GM12864 (cell line): ENCODE data around the gene SYNE1.

ENCODE experiments used
- DNase-seq: peaks from one replicate; pipeline ENCODE4 v3.0.0-alpha.2; 2011; ENCODE audit warnings: low read depth
- H3K4me3 ChIP-seq: 2 replicates; pipeline ENCODE4 v1.5.1; 2011; ENCODE audit warnings: mild to moderate bottlenecking, low read depth, low read length, control low read depth
- TF ChIP-seq, protein P1 (sequence below): IDR thresholded peaks from 2 replicates; pipeline ENCODE4 v1.5.1; 2011; ENCODE audit warnings: low read depth, mild to moderate bottlenecking, moderate library complexity, low read length, control low read depth, inconsistent platforms; ENCODE audit errors: missing control alignments

SYNE1 gene

DNA sequence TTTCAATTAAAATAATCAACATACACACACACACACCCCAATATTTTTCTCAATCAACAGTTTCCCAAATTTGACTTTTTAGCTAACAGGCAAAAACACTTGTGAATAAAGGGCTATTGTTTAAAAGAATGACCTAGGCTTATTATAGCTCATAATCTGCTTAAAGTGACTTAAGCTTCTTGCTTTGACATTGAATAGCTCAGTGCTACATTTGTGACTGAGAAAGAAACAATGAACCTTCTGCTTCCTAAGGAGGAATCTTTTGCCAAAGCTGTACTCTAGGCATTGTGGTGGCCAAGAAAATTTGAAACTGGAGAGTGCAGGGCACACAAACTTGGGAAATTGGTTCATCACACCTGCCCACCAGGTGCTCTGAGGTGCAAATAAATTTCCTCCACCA lies 282.0 kb downstream of the SYNE1 start:
- no peak for DNase-seq
- H3K4me3 ChIP-seq = no peak overlapping the region
- TF ChIP-seq, protein P1, sequence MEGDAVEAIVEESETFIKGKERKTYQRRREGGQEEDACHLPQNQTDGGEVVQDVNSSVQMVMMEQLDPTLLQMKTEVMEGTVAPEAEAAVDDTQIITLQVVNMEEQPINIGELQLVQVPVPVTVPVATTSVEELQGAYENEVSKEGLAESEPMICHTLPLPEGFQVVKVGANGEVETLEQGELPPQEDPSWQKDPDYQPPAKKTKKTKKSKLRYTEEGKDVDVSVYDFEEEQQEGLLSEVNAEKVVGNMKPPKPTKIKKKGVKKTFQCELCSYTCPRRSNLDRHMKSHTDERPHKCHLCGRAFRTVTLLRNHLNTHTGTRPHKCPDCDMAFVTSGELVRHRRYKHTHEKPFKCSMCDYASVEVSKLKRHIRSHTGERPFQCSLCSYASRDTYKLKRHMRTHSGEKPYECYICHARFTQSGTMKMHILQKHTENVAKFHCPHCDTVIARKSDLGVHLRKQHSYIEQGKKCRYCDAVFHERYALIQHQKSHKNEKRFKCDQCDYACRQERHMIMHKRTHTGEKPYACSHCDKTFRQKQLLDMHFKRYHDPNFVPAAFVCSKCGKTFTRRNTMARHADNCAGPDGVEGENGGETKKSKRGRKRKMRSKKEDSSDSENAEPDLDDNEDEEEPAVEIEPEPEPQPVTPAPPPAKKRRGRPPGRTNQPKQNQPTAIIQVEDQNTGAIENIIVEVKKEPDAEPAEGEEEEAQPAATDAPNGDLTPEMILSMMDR = no peak

DNA sequence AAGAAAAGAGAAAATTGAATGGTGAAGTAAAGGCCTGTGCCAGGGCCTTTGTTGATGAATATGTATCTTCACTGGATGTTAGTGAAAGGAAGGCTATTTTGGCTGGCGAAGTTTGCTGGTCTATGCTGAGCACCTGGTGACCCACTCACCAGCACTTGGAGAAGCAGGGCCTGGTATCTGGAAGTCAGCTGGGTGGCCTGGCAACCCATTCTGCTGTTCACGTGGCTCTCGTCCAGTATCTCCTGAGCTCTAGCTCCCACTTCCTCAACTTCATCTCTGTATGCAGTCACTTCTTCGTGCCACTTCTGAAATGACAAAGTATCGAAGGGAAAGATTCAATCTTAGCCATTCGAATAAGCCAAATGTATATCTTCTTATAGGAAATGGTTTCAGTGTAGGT lies 283.7 kb downstream of the SYNE1 start:
- no peak for DNase-seq
- TF ChIP-seq, protein P1 = no peak
- no peak overlapping the region for H3K4me3 ChIP-seq

DNA sequence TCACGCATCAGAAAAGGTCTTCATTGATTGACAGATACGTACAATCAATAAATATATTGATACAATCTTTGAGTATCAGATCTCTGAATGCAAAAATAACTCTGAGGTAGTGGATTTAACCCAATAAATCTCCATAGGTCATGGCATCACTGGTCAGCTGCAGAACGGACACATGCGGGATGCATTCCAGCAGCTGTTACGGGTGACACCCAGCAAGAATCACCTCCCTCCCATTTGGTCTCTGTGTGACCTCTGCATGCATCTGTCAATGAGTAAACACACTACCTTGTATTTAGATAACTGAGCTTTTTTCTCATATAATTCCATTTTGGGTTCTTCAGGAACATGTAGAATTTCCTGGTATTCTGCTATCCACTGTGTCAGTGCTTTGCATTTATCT lies 285.4 kb downstream of the SYNE1 start:
- TF ChIP-seq, protein P1 = no peak
- no peak overlapping the region for H3K4me3 ChIP-seq
- no peak for DNase-seq

DNA sequence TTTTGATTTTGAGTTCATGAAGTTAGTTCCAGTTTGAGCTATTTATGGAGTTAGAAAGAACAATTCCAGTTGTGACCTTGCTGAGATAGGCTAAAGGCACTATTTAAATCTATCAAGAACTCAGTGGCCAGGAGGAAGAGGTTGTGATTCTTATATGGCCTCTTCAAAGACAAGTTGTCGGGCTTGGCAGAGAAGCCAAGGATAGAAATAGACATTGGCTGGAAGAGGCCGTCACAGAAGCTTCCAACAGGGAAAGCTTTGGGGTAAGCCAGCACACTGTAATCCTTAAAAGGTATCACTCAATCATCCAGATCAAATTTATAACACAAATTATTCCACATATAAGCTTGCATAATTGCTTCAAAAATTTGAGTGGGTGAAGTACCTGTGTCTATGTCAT lies 286.1 kb downstream of the SYNE1 start:
- DNase-seq = no peak
- TF ChIP-seq, protein P1 = no peak
- H3K4me3 ChIP-seq = no peak overlapping the region

DNA sequence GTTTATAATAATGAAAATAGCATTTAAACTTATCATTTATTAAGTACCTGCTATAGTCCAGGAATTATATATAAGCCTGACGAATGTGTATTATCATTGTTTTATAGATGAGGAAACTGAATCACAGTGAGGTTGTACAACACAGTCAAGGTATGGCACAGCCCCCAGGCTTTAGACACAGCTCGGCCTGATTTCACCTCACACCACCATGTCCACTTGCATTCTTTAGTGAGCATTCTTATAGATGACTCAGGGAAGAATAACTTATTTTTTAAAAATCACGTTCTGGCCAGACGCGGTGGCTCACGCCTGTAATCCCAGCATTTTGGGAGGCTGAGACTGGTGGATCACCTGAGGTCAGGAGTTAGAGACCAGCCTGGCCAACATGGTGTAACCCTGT lies 289.0 kb downstream of the SYNE1 start:
- DNase-seq = no peak
- no peak overlapping the region for H3K4me3 ChIP-seq
- TF ChIP-seq, protein P1 = no peak

DNA sequence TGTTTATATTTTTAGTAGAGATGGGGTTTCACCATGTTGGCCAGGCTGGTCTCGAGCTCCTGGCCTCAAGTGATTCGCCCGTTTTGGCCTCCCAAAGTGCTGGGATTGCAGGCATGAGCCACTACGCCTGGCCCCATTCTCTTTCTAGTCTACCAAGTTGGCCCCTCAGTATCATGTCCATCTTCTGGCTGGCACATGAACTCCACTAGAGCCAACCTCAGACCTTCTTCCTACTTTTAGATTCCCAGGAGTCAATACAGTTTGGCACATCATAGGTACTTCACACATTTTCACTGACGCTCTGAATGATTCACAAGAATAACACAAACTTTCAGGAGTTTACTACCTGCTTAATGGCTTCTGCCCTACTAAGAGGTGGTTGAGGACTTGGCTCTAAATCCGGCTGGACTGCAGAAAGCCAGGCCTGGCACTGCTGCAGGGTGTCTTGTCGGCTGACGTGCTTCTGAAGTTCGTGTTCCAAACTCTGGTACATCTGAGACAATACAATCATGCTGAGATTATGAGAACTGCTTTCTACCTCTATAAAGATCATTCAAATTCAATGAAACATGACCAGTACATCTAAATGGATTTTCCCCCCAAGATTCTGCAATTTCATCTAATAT lies 293.3 kb downstream of the SYNE1 start:
- H3K4me3 ChIP-seq = no peak overlapping the region
- TF ChIP-seq, protein P1 = no peak
- no peak for DNase-seq

DNA sequence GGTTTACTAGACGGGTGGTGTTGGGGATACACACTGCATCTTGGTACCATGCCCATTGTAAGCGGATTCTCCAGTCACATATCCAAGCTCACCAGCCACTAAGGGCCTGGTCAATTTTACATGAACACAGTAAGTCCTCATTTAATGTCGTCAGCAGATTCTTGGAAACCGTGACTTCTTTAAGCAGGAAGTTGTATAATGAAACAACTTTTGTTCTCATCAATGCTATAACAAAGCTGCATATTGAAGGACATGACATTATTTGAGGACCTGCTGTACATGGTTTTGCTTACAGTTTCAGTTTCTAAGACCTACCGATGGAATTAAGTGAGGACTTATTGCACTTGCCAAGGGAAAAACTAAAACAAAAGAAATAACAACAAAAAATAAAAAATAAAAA lies 295.6 kb downstream of the SYNE1 start:
- TF ChIP-seq, protein P1 = no peak
- DNase-seq = no peak
- no peak overlapping the region for H3K4me3 ChIP-seq
